Measurements from ENCODE around the gene PI4KA.
A peak's percentile ranks its signal among the peaks of the same experiment; 100 is the strongest.

PI4KA gene

DNA sequence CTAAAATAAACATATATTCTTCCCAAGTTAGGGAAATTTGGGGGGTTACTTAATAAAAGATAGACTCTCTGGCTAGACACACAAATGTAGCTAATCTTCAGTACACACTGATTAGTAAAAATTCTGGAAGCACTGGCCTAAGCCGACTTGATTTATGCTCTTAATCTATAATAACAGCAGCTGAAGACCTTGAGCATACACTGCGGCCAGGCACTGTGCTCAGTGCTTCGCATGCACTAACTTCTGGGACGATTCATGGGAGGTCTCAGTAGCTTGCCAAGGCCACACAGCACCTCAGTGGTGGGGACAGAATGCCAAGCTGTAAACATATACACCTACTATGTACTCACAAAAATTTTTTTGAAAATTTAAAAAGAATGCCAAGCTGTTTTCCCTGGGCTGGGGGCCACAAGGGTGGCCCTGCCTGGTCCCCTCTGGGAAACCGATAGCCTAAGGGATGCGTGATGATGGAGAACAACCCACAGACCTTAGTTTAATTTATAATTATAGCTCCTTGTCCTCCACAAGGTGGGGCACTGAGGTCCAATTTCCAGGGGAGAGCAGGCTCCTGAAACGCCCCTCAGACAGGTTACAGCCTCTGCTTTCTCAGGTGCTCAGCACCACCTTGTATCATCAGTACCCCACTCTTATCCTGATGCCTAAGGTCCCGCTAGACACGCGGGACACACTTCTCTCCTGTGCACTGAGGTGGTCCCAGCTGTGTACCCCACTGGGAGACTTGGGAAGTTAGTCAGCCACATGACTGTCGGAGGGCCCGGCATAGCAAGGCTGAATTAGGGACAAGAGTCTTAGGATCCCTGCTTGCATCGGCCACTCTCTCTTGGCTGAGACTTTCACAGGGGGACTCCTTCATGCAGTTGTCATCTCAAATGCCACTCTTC, 64.6 kb downstream of the PI4KA start:
- peak; percentile 64 for DNase-seq
- Histone ChIP-seq H3K36me3 (peaks cover 71% of the 10 kb centered on the region), H3K27me3 (ENCODE audit: insufficient read depth, low read depth, severe bottlenecking) (no peaks in the 10 kb centered on the region)

DNA sequence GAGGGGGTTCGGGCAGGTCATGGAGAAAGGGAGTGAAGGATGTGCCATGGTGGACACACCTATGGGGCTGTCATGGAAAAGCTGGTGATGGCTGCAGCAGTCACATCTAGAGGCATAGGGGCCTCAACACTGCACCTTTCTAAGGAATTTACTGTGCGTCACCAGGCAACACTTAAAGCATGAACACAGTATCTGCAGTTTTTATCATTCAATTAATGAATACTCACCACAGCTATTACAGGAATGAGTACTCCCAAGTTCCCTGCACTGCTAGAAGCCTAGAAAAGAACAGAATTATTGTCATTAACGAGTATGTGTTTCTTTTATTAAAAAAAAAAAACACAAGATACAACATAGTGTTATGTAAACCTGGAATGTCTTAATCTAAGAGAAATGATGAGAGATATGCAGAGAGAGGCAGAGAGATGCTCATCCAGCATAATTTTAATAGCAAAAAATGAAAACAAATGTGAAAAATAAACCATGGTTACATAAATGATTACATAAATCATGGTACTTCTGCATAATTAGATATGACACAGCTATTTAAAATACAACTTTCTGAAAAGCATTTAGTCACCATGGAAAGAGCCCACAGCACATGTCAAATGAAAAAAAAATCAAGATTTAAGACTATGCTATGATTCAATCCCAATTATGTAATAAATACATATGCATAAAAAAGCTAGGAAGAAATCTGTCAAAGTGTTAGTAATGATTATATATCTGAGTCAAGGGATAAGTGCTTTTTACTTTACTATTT, 65.5 kb downstream of the PI4KA start:
- no peaks in the 10 kb centered on the region for H3K27me3 ChIP-seq (ENCODE audit: insufficient read depth, low read depth, severe bottlenecking)
- TF ChIP-seq, protein P1, sequence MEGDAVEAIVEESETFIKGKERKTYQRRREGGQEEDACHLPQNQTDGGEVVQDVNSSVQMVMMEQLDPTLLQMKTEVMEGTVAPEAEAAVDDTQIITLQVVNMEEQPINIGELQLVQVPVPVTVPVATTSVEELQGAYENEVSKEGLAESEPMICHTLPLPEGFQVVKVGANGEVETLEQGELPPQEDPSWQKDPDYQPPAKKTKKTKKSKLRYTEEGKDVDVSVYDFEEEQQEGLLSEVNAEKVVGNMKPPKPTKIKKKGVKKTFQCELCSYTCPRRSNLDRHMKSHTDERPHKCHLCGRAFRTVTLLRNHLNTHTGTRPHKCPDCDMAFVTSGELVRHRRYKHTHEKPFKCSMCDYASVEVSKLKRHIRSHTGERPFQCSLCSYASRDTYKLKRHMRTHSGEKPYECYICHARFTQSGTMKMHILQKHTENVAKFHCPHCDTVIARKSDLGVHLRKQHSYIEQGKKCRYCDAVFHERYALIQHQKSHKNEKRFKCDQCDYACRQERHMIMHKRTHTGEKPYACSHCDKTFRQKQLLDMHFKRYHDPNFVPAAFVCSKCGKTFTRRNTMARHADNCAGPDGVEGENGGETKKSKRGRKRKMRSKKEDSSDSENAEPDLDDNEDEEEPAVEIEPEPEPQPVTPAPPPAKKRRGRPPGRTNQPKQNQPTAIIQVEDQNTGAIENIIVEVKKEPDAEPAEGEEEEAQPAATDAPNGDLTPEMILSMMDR (IDR thresholded peaks at IDR 0.05; ENCODE audit: low read depth, low read length): no peak
- H3K27ac ChIP-seq: no peak overlapping the region
- H3K4me3 ChIP-seq (ENCODE audit: low read depth, low read length): no peak overlapping the region
- DNase-seq: no peak
- H3K36me3 ChIP-seq: peaks cover 69% of the 10 kb centered on the region
- H3K9me3 ChIP-seq (ENCODE audit: severe bottlenecking): no peaks in the 10 kb centered on the region

More for the DNA sequence above, 64.6 kb downstream of the PI4KA start:
- TF ChIP-seq, protein P1 (IDR thresholded peaks at IDR 0.05; ENCODE audit: low read depth, low read length): no peak
- Histone ChIP-seq H3K4me3 (ENCODE audit: low read depth, low read length) (no peak overlapping the region), H3K9me3 (ENCODE audit: severe bottlenecking) (no peaks in the 10 kb centered on the region), H3K27ac (no peak overlapping the region)

DNA sequence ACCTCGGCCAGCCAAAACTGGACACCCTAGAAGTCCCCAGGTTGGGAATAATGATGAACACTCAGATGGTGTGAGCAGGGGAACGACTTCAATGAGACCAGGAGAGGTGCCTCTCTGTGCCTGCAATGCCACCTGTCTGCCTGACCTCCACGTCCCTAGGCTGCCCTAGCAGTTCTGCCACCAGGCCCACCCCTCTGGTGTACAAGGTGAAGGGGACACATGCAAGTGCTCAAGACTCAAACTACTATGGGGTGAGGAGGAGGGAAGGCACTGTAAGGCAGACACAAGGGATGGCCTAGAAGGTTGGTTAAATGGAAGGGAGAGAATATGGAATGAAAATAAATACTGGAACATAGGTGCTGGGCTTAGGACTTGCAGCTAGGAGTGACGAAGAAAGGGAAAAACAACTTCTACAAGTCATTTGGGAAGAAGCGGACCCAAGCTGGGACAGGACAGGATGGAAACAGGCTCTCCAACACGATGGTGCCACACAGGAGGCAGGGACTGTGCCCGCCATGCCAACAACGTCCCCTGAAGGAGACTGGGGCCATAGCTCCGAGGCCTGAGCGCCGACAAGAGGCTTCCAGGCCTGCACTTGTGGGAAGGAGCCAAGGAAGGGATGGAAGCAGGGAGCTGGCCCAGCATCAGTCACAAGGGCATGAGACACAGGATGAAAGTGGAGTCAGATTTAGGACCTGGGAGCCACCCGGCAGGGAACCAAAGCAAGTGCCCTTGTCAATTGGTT, 66.2 kb downstream of the PI4KA start:
- H3K9me3 ChIP-seq (ENCODE audit: severe bottlenecking): no peaks in the 10 kb centered on the region
- no peak overlapping the region for H3K27ac ChIP-seq
- peaks cover 69% of the 10 kb centered on the region for H3K36me3 ChIP-seq
- TF ChIP-seq, protein P1 (IDR thresholded peaks at IDR 0.05; ENCODE audit: low read depth, low read length): no peak
- no peak overlapping the region for H3K4me3 ChIP-seq (ENCODE audit: low read depth, low read length)
- no peak for DNase-seq
- no peaks in the 10 kb centered on the region for H3K27me3 ChIP-seq (ENCODE audit: insufficient read depth, low read depth, severe bottlenecking)

DNA sequence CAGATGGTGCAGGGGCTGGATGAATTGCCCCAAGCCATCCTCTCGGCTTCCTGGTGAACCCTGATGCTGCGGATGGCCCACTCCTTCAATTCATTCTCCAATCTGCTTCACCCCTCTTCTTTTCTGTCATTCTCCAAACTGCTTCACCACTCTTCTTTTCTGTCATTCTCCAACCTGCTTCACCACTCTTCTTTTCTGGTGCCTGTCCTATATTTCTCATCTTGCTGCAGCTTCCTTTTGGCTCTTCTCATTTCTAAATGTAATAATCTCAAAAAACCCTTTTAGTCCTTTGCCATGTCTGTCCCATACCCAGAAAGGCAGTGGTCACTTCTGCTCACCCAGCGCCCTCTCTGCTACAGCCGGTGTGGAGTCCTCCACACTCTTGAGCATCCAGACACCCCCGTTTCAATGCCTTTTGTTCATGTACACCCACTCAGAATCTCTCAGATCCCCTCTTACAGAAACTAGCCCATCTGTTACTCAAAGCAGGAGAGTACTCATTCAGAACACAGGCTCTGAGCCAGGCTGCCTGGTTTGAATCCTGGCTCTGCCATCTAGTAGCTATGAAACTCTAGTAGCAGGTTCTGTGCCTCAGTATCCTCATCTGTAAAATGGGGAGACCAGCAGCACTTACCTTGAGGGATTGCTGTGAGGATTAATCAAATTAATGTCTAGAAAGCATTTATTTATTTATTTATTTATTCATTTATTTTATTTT, 69.8 kb downstream of the PI4KA start:
- no peak for DNase-seq
- TF ChIP-seq, protein P1 (IDR thresholded peaks at IDR 0.05; ENCODE audit: low read depth, low read length): no peak
- Histone ChIP-seq H3K9me3 (ENCODE audit: severe bottlenecking) (no peaks in the 10 kb centered on the region), H3K4me3 (ENCODE audit: low read depth, low read length) (no peak overlapping the region), H3K27ac (no peak overlapping the region), H3K27me3 (ENCODE audit: insufficient read depth, low read depth, severe bottlenecking) (no peaks in the 10 kb centered on the region), H3K36me3 (peaks cover 52% of the 10 kb centered on the region)

Data from WERI-Rb-1 (cell line).